Effector memory CD4-positive, alpha-beta T cell (primary cell): ENCODE results near the gene INAFM2.

ENCODE experiments used
- DNase-seq, 3 donors: peaks; one replicate each; pipeline ENCODE4 v3.0.0-alpha.2; 2020
- H3K27ac ChIP-seq: 2 replicates; pipeline ENCODE4 v1.7.0; 2013; ENCODE audit warnings: mild to moderate bottlenecking, low read length, moderate library complexity; ENCODE audit not compliant: insufficient read depth, poor library complexity, severe bottlenecking
- H3K27me3 ChIP-seq: replicated peaks from 2 replicates; pipeline ENCODE4 v1.7.0; 2013; ENCODE audit warnings: mild to moderate bottlenecking, low read length; ENCODE audit not compliant: insufficient read depth, control insufficient read depth, poor library complexity, severe bottlenecking
- H3K36me3 ChIP-seq: 2 replicates; pipeline ENCODE4 v1.7.0; 2013; ENCODE audit warnings: mild to moderate bottlenecking, low read length, moderate library complexity; ENCODE audit not compliant: control insufficient read depth, insufficient read depth
- H3K4me1 ChIP-seq: 2 replicates; pipeline ENCODE4 v1.7.0; 2013; ENCODE audit warnings: low read length, mild to moderate bottlenecking; ENCODE audit not compliant: control insufficient read depth, insufficient read depth, poor library complexity, severe bottlenecking
- H3K4me3 ChIP-seq: 2 replicates; pipeline ENCODE4 v1.7.0; 2013; ENCODE audit warnings: low read length, low read depth, mild to moderate bottlenecking; ENCODE audit not compliant: insufficient read depth, poor library complexity, severe bottlenecking
- H3K9me3 ChIP-seq: 2 replicates; pipeline ENCODE4 v1.7.0; 2013; ENCODE audit warnings: mild to moderate bottlenecking, low read length, moderate library complexity; ENCODE audit not compliant: control insufficient read depth

The INAFM2 gene

DNA sequence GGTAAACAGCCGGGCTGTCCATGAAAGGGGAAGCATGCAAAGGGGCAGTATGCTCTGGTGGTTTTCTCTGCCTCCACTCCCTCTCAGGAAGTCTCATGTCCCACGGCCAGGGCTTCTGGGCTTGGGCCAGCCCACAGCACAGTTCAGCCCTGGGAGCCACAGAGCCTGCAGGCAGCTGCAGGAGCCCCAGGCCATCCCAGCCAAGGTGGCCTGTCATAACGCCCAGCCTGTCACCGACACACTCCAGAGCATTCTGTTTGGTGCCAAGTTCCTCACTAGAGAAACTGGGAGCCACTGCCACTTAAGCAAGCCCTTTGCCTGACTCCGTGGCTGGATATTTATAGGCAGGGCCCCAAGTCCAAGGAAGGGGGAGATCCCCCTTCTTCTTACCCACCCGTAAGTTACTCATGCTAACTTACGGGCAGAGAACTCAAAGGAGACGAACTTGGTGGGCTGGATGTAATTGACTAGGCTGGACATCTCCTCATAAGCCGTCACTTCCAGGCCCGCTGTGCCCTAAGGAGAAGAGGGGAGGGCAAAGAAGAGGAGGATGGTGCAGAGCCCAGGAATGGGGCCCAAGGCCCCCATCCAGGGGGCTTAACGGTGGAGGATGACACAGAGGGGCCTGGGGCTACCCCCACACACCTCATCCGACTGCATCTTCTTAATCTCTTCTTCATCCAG is 27.5 kb upstream of the INAFM2 start:
- Histone ChIP-seq H3K36me3 (peaks cover 78% of the 10 kb centered on the region), H3K4me1 (no peaks in the 10 kb centered on the region), H3K27me3 (no peaks in the 10 kb centered on the region), H3K9me3 (no peaks in the 10 kb centered on the region), H3K4me3 (no peak overlapping the region), H3K27ac (no peak overlapping the region)
- DNase-seq: no peak

DNA sequence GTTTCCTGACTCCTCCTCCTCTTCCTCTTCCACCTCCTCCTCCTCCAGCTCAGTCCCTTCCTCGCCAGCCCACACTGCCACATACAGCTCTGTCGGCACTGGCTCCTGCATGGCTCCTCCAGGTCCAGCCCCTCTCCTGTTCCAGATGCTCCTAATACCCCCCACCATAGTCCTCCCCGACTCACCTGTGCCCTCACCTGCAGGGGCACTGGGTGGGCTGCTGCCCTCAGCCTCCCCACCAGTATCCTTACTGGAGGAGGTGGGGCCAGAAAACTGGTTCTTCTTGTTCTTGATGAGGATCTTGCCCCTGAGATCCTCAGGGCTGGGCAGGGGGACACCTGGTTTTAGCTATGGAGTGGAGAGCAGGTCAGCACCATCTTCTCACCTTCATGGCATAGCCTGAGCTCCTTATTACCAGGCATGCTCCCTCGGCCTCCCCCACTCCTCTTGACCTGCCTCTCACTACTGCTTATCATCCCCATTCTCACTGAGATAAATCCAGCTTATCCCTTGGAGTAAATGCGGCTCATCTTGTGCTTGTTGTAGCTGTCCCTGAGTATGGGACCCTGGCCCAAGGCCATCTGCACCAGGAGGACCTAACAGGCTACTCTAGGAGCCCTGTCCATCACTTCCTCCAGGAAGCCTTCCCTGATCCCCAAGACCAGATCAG is 26.8 kb upstream of the INAFM2 start:
- Histone ChIP-seq H3K36me3 (peaks cover 83% of the 10 kb centered on the region), H3K4me3 (no peak overlapping the region), H3K4me1 (no peaks in the 10 kb centered on the region), H3K27ac (no peak overlapping the region), H3K27me3 (no peaks in the 10 kb centered on the region), H3K9me3 (no peaks in the 10 kb centered on the region)
- no peak for DNase-seq

DNA sequence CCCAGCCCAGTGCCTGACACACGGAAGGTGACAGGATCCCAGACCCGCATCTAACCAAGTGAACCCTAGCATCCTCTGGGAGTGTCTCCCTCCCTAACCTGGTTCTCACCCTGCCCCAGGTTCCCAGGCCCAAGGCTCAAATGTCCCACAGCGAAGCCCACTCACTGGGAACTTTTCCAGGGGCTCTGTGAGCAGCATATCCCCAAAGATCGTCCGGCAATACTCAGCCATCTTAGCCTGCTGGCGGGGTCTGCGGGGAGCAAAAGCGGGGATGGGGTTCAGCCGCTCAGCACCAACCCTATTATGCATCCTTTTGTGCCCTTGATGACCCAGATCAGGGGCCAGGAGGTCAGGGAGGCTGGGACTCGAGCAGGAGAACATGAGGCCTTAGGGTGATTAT is 26.1 kb upstream of the INAFM2 start:
- Histone ChIP-seq H3K9me3 (no peaks in the 10 kb centered on the region), H3K4me1 (no peaks in the 10 kb centered on the region), H3K27ac (no peak overlapping the region), H3K36me3 (peaks cover 83% of the 10 kb centered on the region), H3K27me3 (no peaks in the 10 kb centered on the region), H3K4me3 (no peak overlapping the region)
- no peak for DNase-seq

DNA sequence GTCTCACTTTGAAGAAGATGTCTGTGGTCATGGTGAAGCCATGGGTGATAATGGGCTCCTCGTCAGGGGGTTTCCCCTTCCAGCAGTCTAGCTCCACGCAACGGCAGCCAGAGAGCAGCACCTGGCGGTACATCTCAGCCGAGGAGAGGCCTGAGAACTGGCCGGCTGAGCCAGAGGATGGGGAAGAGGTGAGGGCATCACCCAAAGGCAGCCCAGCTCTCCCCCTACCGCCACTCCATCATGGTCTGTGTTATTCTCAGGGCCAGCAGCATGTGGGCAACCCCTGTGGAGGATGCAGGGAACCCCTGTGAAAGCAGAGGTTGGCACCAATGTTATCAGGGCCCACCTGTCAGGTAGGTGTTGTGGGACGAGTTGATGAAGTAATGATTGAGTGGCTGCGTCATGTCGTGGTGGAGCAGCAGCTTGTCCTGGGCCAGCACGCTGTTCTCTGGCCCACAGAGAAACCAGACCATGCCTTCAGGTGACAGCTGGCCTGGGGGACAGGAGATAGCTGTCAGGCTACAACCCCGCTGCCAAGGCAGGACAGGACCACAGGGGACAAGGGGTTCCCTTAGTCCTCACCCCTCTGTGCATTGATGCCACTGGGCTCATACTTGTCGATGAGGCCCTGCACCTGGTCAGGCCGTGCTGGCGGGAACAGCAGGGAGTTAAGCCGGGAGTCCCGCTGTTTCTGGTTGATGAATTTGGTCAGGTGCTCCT is 25.1 kb upstream of the INAFM2 start:
- no peak overlapping the region for H3K27ac ChIP-seq
- no peaks in the 10 kb centered on the region for H3K27me3 ChIP-seq
- no peak overlapping the region for H3K4me3 ChIP-seq
- peaks cover 83% of the 10 kb centered on the region for H3K36me3 ChIP-seq
- no peaks in the 10 kb centered on the region for H3K9me3 ChIP-seq
- no peaks in the 10 kb centered on the region for H3K4me1 ChIP-seq
- no peak for DNase-seq

DNA sequence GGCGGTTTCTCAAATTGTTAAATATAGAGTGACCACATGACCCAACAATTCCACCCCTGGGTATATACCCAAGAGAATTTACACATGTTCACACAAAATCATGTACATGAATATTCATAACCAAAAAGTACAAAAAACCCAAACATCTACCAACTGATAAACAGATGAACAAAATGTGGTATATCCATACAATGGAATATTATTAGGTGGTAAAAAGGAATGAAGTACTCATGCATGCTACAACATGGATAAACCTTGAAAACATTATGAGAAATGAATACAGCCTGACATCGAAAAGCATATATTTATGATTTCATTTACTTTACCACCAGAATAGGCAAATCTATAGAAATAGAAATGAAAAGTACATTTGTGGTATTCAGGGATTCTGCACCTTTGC is 23.1 kb upstream of the INAFM2 start:
- Histone ChIP-seq H3K27ac (no peak overlapping the region), H3K36me3 (peaks cover 71% of the 10 kb centered on the region), H3K27me3 (no peaks in the 10 kb centered on the region), H3K4me3 (no peak overlapping the region), H3K4me1 (no peaks in the 10 kb centered on the region), H3K9me3 (no peaks in the 10 kb centered on the region)
- DNase-seq: no peak

DNA sequence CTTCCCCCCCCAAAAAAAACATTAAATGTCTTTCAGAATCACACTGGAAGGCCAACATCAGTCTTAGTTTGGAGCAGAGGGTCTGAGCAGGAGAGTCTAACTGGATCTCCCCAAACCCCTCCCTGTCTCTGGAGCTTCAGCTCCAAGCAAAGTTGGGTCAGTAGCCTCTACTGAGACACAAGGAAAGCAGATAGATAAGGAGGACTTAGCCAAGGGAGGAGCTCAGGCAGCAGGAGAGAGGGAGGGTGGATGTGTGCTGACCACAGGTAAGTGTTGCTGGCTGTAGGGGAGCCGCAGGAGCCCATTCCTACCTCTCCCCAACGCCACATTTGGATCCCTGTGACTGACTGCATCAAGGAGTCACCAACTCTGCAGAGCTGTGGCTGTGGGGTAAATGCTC is 22.7 kb upstream of the INAFM2 start:
- H3K9me3 ChIP-seq: no peaks in the 10 kb centered on the region
- no peaks in the 10 kb centered on the region for H3K4me1 ChIP-seq
- H3K27me3 ChIP-seq: no peaks in the 10 kb centered on the region
- H3K4me3 ChIP-seq: no peak overlapping the region
- no peak for DNase-seq
- no peak overlapping the region for H3K27ac ChIP-seq
- peaks cover 71% of the 10 kb centered on the region for H3K36me3 ChIP-seq

DNA sequence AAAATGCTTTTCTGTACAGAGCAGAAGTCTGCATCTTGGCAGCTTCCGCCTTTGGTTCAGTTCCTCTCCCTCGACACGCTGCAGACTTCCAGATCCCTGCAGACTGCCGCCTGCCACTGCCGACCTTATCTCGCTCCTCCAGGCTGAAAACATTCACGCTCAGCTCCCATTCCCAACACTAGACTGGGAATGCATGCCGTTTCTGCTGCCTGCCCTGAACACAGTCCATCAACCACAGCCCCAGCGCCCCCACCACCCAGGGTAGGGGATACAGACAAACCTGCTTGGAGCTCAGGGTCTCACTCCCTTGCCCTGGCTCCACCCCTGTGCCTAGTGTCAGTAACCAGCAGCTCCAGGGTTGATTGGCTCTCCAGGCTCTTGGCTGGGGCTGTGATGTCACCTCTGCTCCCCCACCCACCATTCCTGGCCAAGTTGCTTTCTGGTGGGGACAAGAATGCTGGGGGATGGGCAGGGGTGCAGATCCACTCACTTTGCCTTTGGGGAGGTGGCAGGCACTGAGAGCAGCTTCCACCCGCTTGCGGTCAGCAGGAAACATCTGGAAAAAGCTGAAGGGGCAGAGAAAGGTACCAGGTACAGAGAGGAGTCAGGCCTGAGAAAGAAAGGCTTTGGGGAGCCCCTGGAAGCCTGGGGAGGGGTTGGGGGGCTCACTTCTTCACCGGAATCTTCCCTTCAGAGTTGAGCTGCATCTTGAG is 21.9 kb upstream of the INAFM2 start:
- DNase-seq: no peak
- Histone ChIP-seq H3K9me3 (no peaks in the 10 kb centered on the region), H3K4me3 (no peak overlapping the region), H3K36me3 (peaks cover 64% of the 10 kb centered on the region), H3K4me1 (peaks cover 4% of the 10 kb centered on the region), H3K27me3 (no peaks in the 10 kb centered on the region), H3K27ac (no peak overlapping the region)

DNA sequence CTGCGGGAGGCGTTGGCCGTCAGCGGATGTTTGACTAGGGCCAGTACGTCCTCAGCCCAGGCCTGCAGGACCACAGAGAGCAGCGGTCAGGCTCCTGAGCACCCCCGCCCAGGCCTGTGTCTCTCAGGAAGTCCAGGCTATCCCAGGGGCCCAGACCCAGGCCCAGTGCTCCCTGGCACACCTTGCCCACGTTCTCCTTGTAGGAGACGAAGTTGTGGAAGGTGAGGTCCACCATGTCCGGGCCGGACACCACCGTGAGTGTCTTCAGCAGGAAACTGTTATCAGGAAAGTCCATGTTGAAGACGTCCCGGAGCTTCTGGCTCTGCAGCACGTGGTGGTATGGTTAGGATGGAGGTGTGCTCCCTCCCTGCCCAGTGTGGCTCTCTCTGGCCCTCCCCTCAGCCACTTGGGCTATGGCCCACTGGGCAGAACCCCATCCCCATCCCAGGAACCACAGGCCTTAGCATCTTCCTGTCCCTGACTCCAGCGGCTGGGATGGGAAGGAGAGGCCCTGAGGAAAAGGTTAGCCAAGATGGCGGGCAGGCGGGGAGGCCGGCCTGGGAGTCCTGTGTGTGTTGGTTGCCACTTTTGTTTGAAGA is 21.1 kb upstream of the INAFM2 start:
- DNase-seq: no peak
- peaks cover 6% of the 10 kb centered on the region for H3K4me1 ChIP-seq
- H3K4me3 ChIP-seq: no peak overlapping the region
- H3K27me3 ChIP-seq: no peaks in the 10 kb centered on the region
- H3K9me3 ChIP-seq: no peaks in the 10 kb centered on the region
- H3K27ac ChIP-seq: no peak overlapping the region
- peaks cover 57% of the 10 kb centered on the region for H3K36me3 ChIP-seq

DNA sequence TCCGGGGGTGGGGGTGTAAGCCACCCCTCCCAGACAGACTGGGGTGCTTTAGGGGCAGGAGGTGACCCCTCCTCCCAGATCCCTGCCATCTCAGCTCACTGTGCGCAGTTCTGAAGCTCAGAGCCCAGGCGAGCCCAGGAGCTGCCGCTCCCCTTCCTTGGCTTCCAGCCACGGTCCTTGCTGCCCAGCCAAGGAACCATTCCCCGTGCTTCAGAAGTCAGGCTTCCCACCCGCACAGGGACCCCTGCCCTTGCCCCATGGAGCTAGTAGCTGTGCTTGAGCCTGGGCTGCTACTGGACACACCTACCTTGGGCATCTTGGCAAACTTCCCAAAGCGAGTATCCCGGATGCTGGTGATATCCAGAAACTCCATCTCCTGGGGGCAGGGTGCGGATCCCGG is 20.5 kb upstream of the INAFM2 start:
- Histone ChIP-seq H3K9me3 (no peaks in the 10 kb centered on the region), H3K27ac (no peak overlapping the region), H3K27me3 (no peaks in the 10 kb centered on the region), H3K4me3 (no peak overlapping the region), H3K4me1 (peaks cover 6% of the 10 kb centered on the region), H3K36me3 (peaks cover 51% of the 10 kb centered on the region)
- DNase-seq: no peak
